SH-SY5Y (cell line): ENCODE measurements around the gene RAPGEF2.

Source experiments
- GATA2 ChIP-seq: IDR thresholded peaks from 2 replicates; pipeline ENCODE4 v1.6.1; 2011; ENCODE audit warnings: mild to moderate bottlenecking, low read depth, low read length
- GATA3 ChIP-seq: IDR thresholded peaks from 2 replicates; pipeline ENCODE4 v1.6.1; 2011; ENCODE audit warnings: low read depth, mild to moderate bottlenecking, low read length, moderate library complexity

- TF ChIP-seq GATA2 (no peak), GATA3 (no peak)
Observed at GRCh38 chr4:159178979-159179969, 76.4 kb downstream of the RAPGEF2 start.
